ENCODE results near the gene HOXD4. TPM values are rescaled to one million over a fixed set of nuclear protein-coding genes. Genes with fewer than 3 reads are reported as not detected.

HOXD4 gene
- total and polyA plus RNA-seq, 9 donors, result 2.2 to 8.1 (median 3.6) TPM

DNA sequence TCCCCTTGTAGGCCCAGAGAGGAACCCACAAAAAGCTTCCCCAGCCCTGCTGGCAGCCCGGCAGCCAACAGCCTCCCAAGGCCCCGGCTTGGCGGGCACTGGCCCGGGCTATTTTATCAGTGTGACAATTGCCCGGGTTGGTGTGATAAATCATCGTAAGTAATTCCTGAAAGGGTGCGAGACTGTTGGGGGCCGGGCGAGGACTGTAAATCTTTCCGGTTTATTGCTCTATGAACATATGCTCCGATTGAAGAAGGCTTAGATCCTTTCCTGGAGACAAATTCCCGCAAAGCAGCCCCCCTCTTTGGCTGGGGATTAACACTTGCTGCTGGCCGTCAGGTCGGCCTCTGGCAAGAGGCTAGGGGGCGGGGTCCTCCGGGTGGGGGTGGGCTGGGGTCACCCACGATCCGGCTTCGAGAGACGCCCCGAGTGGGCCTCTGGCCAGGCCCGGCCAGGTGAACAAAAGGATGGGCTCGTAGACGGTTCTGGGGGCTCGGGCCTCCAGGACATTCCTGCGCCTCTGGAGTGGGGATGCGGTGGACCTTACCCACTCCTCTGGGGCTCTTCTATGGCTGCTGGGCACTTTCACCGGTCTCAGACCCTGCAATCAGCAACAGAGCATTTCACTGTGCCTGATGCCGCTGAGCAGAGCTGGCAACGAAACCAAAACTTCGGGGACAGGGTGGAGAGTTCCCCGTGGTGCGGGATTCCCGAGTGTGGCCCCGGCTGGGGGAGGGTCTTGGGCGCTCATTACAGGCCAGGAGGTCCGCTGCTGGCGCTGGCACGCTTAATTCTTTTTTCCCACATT lies 7.7 kb downstream of the HOXD4 start:
- peaks cover 3% of the 10 kb centered on the region for H3K9me3 ChIP-seq (replicated peaks; ENCODE audit: control insufficient read depth, low read depth, low read length)
- no peak overlapping the region for H3K27ac ChIP-seq (ENCODE audit: low read length)
- peaks cover 90% of the 10 kb centered on the region for H3K27me3 ChIP-seq (ENCODE audit: control insufficient read depth, insufficient read depth, low read length)
- peaks cover 3% of the 10 kb centered on the region for H3K36me3 ChIP-seq (ENCODE audit: control insufficient read depth, insufficient read depth, low read length)
- H3K4me1 ChIP-seq (ENCODE audit: control insufficient read depth, insufficient read depth, low read length), result peaks cover 51% of the 10 kb centered on the region
- no peak overlapping the region for H3K4me3 ChIP-seq (ENCODE audit: low read length)
- no peak for DNase-seq
- 43% methylated on average over 22 of the region's 39 CpGs for WGBS (ENCODE audit: insufficient coverage)

DNA sequence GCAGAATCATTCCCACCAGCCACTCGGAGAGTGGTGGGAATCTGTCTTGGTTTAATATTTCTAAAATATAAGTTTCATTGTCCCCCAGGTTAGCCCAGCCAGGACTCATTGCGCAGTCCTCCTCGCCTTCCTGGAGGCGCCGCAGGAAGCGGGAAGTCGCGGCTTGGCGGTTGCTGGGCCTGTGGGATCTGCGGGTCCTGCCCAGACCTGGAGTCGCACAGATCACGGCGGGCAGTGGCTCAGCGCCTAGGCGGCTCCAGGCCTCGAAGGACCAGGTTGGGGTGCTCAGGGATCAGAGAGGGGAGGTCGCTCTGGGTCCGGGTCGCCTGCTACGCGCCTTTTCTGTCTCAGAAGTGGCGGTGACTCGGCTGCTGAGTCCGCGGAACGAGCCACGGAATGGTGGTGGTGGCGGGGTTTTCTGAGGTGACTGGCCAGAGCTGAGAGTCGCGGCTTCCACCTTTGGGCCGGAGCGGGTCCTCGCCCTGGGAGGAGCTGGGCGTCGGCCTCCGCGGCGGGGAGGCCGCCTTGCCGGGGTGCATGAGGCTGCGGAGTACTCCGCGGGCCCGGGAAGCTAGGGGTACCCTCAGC lies 8.4 kb downstream of the HOXD4 start:
- peaks cover 55% of the 10 kb centered on the region for H3K4me1 ChIP-seq (ENCODE audit: control insufficient read depth, insufficient read depth, low read length)
- H3K27ac ChIP-seq (ENCODE audit: low read length), result no peak overlapping the region
- peak overlapping the region; percentile 26 for H3K4me3 ChIP-seq (ENCODE audit: low read length)
- H3K36me3 ChIP-seq (ENCODE audit: control insufficient read depth, insufficient read depth, low read length), result no peaks in the 10 kb centered on the region
- H3K9me3 ChIP-seq (replicated peaks; ENCODE audit: control insufficient read depth, low read depth, low read length), result peaks cover 3% of the 10 kb centered on the region
- H3K27me3 ChIP-seq (ENCODE audit: control insufficient read depth, insufficient read depth, low read length), result peaks cover 94% of the 10 kb centered on the region
- whole genome bisulfite sequencing (ENCODE audit: insufficient coverage), result 28% methylated on average over 36 of the region's 44 CpGs
- no peak for DNase-seq

DNA sequence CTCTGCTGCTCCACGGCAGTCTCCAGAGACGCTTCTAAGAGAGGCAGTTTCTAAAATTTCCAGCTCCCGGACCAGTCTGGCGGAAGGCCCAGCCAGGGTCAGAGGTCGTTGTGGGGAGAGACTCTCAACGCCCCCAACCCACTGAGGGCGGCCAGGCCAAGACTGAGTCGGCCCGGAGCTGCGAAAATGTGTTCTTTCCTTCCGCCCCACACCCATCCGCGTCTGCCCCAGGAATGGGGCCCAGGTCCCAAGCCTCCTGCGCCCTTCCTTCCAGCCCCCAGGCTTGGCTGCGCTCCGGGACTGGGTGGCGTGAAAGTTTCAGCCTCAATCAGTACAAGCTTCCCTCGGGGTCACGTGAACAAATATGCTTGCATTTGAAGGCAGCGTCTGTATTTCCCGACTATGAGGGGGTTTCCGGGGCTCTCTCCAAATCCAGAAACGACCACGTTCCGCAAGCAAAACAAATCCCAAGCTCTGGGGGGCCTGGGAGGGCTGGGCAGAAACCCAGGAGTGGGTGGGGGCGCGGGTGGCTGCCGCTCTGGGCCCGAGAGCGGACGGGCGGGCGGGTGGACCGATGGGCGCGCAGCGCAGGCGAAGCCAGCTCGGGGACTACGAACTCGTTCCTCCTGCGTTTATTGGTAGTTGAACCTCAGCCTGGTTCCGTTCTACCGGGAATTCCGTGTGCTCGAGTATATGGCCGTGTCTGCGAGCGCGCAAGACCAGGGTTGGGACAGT lies 9.1 kb downstream of the HOXD4 start:
- peak; percentile 60 for DNase-seq
- no peak overlapping the region for H3K27ac ChIP-seq (ENCODE audit: low read length)
- peak overlapping the region; percentile 26 for H3K4me3 ChIP-seq (ENCODE audit: low read length)
- 29% methylated on average over 37 of the region's 50 CpGs for WGBS (ENCODE audit: insufficient coverage)
- peaks cover 96% of the 10 kb centered on the region for H3K27me3 ChIP-seq (ENCODE audit: control insufficient read depth, insufficient read depth, low read length)
- peaks cover 3% of the 10 kb centered on the region for H3K9me3 ChIP-seq (replicated peaks; ENCODE audit: control insufficient read depth, low read depth, low read length)
- H3K4me1 ChIP-seq (ENCODE audit: control insufficient read depth, insufficient read depth, low read length), result peaks cover 62% of the 10 kb centered on the region
- no peaks in the 10 kb centered on the region for H3K36me3 ChIP-seq (ENCODE audit: control insufficient read depth, insufficient read depth, low read length)

DNA sequence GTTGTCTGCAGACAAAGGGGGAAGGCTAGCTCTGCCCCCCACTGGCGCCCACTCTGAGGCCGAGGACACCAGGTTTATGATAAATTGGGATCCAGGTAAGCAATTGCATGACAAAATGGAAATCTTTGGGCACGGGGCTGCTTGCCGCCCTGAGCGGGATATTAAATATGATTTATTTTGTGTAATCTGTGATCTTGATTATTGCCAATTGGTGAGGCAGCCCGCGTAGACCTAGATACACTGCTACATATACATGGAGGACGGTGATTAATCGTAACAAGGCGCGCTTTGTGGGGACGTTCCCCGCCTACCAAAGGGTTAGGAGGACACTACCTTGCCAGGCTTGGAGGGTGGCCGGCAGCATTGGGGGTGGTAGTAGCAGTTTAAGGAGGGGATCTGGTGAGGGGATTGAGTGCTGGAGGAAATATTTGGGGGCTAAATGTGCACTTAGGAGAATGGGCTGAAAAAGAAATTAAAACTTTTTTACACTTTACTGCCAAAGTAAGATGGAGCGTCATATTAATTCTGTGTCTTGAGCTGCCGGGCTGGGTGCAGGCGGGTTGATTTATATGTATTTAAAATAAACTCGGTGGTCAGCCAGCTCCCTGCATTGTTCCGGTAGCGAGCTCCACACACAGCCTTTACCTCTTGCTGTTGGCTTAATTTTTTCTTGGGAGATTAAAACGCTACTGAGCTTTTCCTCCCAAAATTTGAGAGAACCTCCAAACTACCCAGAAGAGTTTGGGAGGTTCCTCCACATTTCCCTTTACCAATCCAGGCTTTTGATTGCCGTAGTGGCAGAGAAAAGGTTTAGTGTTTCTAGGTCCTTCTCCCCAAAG lies 9.9 kb downstream of the HOXD4 start:
- no peak overlapping the region for H3K4me3 ChIP-seq (ENCODE audit: low read length)
- WGBS (ENCODE audit: insufficient coverage), result 20% methylated on average over 11 of the region's 22 CpGs
- H3K36me3 ChIP-seq (ENCODE audit: control insufficient read depth, insufficient read depth, low read length), result no peaks in the 10 kb centered on the region
- peaks cover 64% of the 10 kb centered on the region for H3K4me1 ChIP-seq (ENCODE audit: control insufficient read depth, insufficient read depth, low read length)
- peaks cover 97% of the 10 kb centered on the region for H3K27me3 ChIP-seq (ENCODE audit: control insufficient read depth, insufficient read depth, low read length)
- DNase-seq, result no peak
- peaks cover 3% of the 10 kb centered on the region for H3K9me3 ChIP-seq (replicated peaks; ENCODE audit: control insufficient read depth, low read depth, low read length)
- H3K27ac ChIP-seq (ENCODE audit: low read length), result no peak overlapping the region

DNA sequence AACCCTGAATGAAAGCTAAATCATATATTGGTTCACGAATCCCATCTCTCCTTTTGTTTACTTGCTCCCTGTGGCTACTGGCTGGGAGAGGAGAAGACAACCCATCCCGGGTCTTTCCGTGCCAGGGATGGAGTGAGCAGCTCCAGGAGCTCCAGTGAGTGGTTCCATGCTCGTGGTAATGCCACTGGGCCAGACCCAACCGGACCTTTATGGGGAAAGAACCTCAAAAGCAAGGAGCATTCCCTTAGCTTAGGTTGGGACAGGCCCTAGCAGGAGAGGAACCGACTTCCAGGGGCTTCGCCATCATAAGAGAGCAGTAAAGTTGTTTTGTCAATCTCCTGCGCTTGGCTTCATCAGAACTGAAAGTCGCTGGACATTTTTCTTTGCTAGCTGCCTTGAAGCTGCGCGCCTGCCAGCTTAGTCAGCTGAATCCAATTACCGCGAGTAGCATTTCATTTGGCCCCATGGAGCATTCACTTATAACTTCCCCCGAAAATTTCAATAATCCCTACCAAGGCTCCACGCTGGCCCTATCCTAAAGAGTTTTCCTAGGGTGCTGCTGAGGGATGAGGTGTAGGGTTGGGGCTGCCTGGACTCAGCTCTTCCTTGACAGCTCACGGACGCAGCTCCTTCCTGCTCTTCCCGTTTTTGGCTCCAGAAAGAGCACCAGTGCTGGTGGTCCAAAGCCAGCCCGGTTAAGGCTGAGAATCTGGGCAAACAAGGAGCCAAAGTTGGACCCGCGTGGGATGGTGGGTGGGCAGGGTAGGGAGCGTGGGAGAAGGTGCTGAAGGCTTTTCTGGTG lies 10.7 kb downstream of the HOXD4 start:
- no peak overlapping the region for H3K27ac ChIP-seq (ENCODE audit: low read length)
- H3K9me3 ChIP-seq (replicated peaks; ENCODE audit: control insufficient read depth, low read depth, low read length), result peaks cover 3% of the 10 kb centered on the region
- WGBS (ENCODE audit: insufficient coverage), result 10% methylated on average over 15 of the region's 22 CpGs
- no peaks in the 10 kb centered on the region for H3K36me3 ChIP-seq (ENCODE audit: control insufficient read depth, insufficient read depth, low read length)
- peaks cover 59% of the 10 kb centered on the region for H3K4me1 ChIP-seq (ENCODE audit: control insufficient read depth, insufficient read depth, low read length)
- DNase-seq, result peak; percentile 90
- peaks cover 93% of the 10 kb centered on the region for H3K27me3 ChIP-seq (ENCODE audit: control insufficient read depth, insufficient read depth, low read length)
- no peak overlapping the region for H3K4me3 ChIP-seq (ENCODE audit: low read length)

DNA sequence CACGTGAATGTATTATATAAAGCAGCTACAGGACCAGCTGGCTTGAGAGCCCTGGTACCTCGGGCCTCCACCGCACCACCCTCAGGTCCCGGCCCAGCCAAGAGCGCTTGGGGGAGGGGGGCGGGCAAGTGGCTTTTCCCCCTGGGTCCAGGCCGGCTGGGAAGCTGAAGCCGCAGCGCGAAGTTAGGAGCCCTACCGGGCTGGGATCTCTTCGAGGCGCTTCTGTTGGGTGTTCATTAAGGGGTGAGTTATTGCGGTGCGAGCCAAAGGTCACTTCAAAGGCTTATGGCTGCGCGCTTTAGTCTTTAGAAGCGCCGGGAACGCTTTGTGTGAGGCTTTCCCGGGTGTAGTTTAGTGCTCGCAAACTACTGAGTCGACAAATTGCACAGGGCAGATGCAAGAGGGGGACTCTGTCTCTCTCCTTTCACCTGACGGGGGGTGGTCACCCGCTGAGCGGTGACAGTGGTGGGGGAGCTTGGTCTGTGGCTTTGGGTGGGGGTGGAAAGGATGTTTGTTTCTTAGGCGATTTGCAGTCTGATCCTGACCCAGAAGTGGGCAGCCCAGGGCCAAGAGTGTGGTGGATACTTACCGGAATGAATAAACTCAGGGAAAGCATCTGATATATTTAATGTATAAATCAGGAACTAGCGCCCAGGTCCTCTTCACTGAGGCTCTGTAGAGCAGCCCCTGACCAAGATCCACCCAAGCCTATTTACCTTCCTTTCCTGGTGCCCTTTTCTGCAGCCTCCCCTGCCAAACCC lies 11.7 kb downstream of the HOXD4 start:
- peaks cover 50% of the 10 kb centered on the region for H3K4me1 ChIP-seq (ENCODE audit: control insufficient read depth, insufficient read depth, low read length)
- no peak overlapping the region for H3K4me3 ChIP-seq (ENCODE audit: low read length)
- no peak overlapping the region for H3K27ac ChIP-seq (ENCODE audit: low read length)
- peaks cover 3% of the 10 kb centered on the region for H3K9me3 ChIP-seq (replicated peaks; ENCODE audit: control insufficient read depth, low read depth, low read length)
- H3K36me3 ChIP-seq (ENCODE audit: control insufficient read depth, insufficient read depth, low read length), result no peaks in the 10 kb centered on the region
- peaks cover 85% of the 10 kb centered on the region for H3K27me3 ChIP-seq (ENCODE audit: control insufficient read depth, insufficient read depth, low read length)
- no peak for DNase-seq
- 26% methylated on average over 21 of the region's 29 CpGs for WGBS (ENCODE audit: insufficient coverage)

DNA sequence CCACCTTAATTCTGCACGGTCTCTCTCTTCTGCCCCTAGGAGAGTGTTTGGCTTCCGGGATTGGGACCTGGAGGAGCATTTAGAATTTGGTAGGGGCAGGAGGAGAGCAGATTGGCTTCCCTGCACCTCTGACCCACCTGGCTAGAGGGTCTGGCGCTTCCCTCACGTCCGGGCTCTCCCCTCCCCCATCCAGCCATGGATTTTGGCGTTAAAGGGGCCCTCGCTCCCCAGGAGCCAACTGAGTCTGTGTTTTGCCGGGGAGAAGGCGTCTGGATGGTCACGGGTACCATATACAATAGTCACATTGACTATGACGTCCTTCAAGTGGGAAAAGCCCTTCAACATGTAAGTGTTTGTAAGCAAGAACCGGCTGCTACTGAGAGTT lies 12.3 kb downstream of the HOXD4 start:
- DNase-seq, result no peak
- Histone ChIP-seq H3K4me3 (ENCODE audit: low read length) (no peak overlapping the region), H3K4me1 (ENCODE audit: control insufficient read depth, insufficient read depth, low read length) (peaks cover 48% of the 10 kb centered on the region), H3K36me3 (ENCODE audit: control insufficient read depth, insufficient read depth, low read length) (no peaks in the 10 kb centered on the region), H3K27ac (ENCODE audit: low read length) (no peak overlapping the region), H3K9me3 (replicated peaks; ENCODE audit: control insufficient read depth, low read depth, low read length) (peaks cover 3% of the 10 kb centered on the region), H3K27me3 (ENCODE audit: control insufficient read depth, insufficient read depth, low read length) (peaks cover 84% of the 10 kb centered on the region)
- WGBS (ENCODE audit: insufficient coverage), result 52% methylated on average over 3 of the region's 12 CpGs

DNA sequence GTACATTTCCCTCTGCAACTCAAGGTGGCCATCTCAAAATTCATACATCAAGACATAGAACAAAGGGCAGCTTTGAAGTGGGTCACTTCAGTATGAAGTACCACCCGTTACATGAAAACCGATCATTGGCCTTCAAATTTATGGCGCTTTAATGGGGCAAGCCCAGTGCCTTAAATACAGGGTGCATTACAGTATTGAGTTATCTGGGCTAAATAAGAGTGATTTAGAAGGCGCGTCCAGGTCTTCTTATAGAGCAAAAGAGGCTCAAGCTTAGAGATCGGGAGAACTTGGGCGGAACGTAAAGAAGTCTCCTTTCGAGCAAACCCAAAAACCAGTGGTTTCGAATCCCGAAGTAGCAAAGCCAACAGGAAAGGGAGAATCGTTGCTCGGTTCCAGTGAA lies 12.9 kb downstream of the HOXD4 start:
- no peak overlapping the region for H3K27ac ChIP-seq (ENCODE audit: low read length)
- whole genome bisulfite sequencing (ENCODE audit: insufficient coverage), result 35% methylated on average over 12 of the region's 13 CpGs

More for the DNA sequence above, 12.9 kb downstream of the HOXD4 start:
- Histone ChIP-seq H3K4me3 (ENCODE audit: low read length) (no peak overlapping the region), H3K27me3 (ENCODE audit: control insufficient read depth, insufficient read depth, low read length) (peaks cover 84% of the 10 kb centered on the region), H3K4me1 (ENCODE audit: control insufficient read depth, insufficient read depth, low read length) (peaks cover 47% of the 10 kb centered on the region), H3K9me3 (replicated peaks; ENCODE audit: control insufficient read depth, low read depth, low read length) (peaks cover 3% of the 10 kb centered on the region), H3K36me3 (ENCODE audit: control insufficient read depth, insufficient read depth, low read length) (no peaks in the 10 kb centered on the region)
- DNase-seq, result no peak
